Neural progenitor cell (in vitro differentiated cells): ENCODE results near the gene PGBD5. TPM values are rescaled to one million over a fixed set of nuclear protein-coding genes. Genes with fewer than 3 reads are reported as not detected.
A peak's percentile ranks its signal among the peaks of the same experiment; 100 is the strongest.

ENCODE experiments used
- DNase-seq: peaks from one replicate; pipeline ENCODE4 v3.0.0-alpha.2; 2016; ENCODE audit warnings: low spot score
- H2AFZ ChIP-seq: fragments of 200-600 bp; sonication (generic); replicated peaks from 2 replicates; pipeline ENCODE4 v1.6.1; 2016; ENCODE audit warnings: antibody characterized with exemption
- H3F3A ChIP-seq: fragments of 200-600 bp; sonication (generic); 2 replicates; pipeline ENCODE4 v1.6.1; 2016; ENCODE audit warnings: antibody characterized with exemption, low read depth
- H3K27ac ChIP-seq: fragments of 200-600 bp; sonication (generic); 2 replicates; pipeline ENCODE4 v1.5.1; 2016; ENCODE audit warnings: mild to moderate bottlenecking
- H3K27me3 ChIP-seq: fragments of 200-600 bp; sonication (generic); 2 replicates; pipeline ENCODE4 v1.6.1; 2016; ENCODE audit warnings: mild to moderate bottlenecking, moderate library complexity
- H3K36me3 ChIP-seq: fragments of 200-600 bp; sonication (generic); 2 replicates; pipeline ENCODE4 v1.5.1; 2016
- H3K4me1 ChIP-seq: fragments of 200-600 bp; sonication (generic); 2 replicates; pipeline ENCODE4 v1.6.1; 2016; ENCODE audit warnings: mixed run types
- H3K4me2 ChIP-seq: fragments of 200-600 bp; sonication (generic); 2 replicates; pipeline ENCODE4 v1.6.1; 2016
- H3K4me3 ChIP-seq: fragments of 200-600 bp; sonication (generic); 2 replicates; pipeline ENCODE4 v1.5.1; 2016
- H3K79me2 ChIP-seq: fragments of 200-600 bp; sonication (generic); 2 replicates; pipeline ENCODE4 v1.6.1; 2016; ENCODE audit warnings: low read depth
- H3K9ac ChIP-seq: fragments of 200-600 bp; sonication (generic); 2 replicates; pipeline ENCODE4 v1.6.1; 2016
- H3K9me3 ChIP-seq: fragments of 200-600 bp; sonication (generic); 2 replicates; pipeline ENCODE4 v1.5.1; 2016; ENCODE audit warnings: low read depth
- H4K20me1 ChIP-seq: fragments of 200-600 bp; sonication (generic); 2 replicates; pipeline ENCODE4 v1.6.1; 2016; ENCODE audit warnings: low read depth
- H3K27ac Mint-ChIP-seq: 3 replicates; pipeline ENCODE4 v1.8.0; 2021; ENCODE audit warnings: mixed read lengths
- H3K27me3 Mint-ChIP-seq: 2 replicates; pipeline ENCODE4 v1.8.0; 2022; ENCODE audit warnings: low read depth, mild to moderate bottlenecking, inconsistent platforms, moderate library complexity, mixed read lengths; ENCODE audit not compliant: insufficient read depth
- H3K36me3 Mint-ChIP-seq: 3 replicates; pipeline ENCODE4 v1.8.0; 2021; ENCODE audit warnings: mixed read lengths
- H3K4me1 Mint-ChIP-seq: 3 replicates; pipeline ENCODE4 v1.8.0; 2021; ENCODE audit warnings: mixed read lengths
- H3K4me3 Mint-ChIP-seq: 3 replicates; pipeline ENCODE4 v1.8.0; 2021; ENCODE audit warnings: mild to moderate bottlenecking, moderate library complexity, mixed read lengths
- H3K9me3 Mint-ChIP-seq: 3 replicates; pipeline ENCODE4 v1.8.0; 2020; ENCODE audit warnings: mixed read lengths
- CTCF ChIP-seq: fragments of 200-600 bp; sonication (generic); IDR thresholded peaks from 2 replicates; pipeline ENCODE4 v1.5.1; 2017; ENCODE audit warnings: antibody characterized with exemption, mild to moderate bottlenecking
- EZH2 ChIP-seq: fragments of 200-600 bp; sonication (generic); IDR thresholded peaks from 2 replicates; pipeline ENCODE4 v1.6.1; 2017; ENCODE audit warnings: antibody characterized with exemption, mild to moderate bottlenecking, moderate library complexity
- EZH2phosphoT487 ChIP-seq: fragments of 200-600 bp; sonication (generic); IDR thresholded peaks from 2 replicates; pipeline ENCODE4 v1.6.1; 2017; ENCODE audit warnings: antibody characterized with exemption
- total RNA-seq: library from RNA; depleted of rRNA; stranded (reverse); fragments of >200 nt; gene quantifications from 2 replicates; pipeline ENCODE4 v1.2.3, GENCODE V29; 2015; ENCODE audit warnings: low replicate concordance

PGBD5 gene
- total RNA-seq, 1 donor from 2014 or later: 1.2 TPM

GRCh38 chr1:230306169-230306568 is 120.0 kb downstream of the PGBD5 start:
- DNase-seq: no peak
- no peak overlapping the region for H3K27ac ChIP-seq
- no peak overlapping the region for H2AFZ ChIP-seq
- no peaks in the 10 kb centered on the region for H3K79me2 ChIP-seq
- Mint-ChIP-seq H3K27me3 (peaks cover 14% of the 10 kb centered on the region), H3K4me1 (peaks cover 11% of the 10 kb centered on the region), H3K4me3 (no peak overlapping the region), H3K36me3 (no peaks in the 10 kb centered on the region), H3K27ac (no peak overlapping the region), H3K9me3 (no peaks in the 10 kb centered on the region)
- no peak overlapping the region for H3K4me2 ChIP-seq
- H3K27me3 ChIP-seq: no peaks in the 10 kb centered on the region
- no peaks in the 10 kb centered on the region for H4K20me1 ChIP-seq
- H3K4me3 ChIP-seq: no peak overlapping the region
- no peaks in the 10 kb centered on the region for H3K36me3 ChIP-seq
- peaks cover 4% of the 10 kb centered on the region for H3F3A ChIP-seq
- peaks cover 3% of the 10 kb centered on the region for H3K4me1 ChIP-seq
- H3K9ac ChIP-seq: no peak overlapping the region
- no peaks in the 10 kb centered on the region for H3K9me3 ChIP-seq
- TF ChIP-seq CTCF: no peak
- TF ChIP-seq EZH2: no peak
- no peak for TF ChIP-seq EZH2phosphoT487

- Mint-ChIP-seq H3K9me3 (peaks cover 2% of the 10 kb centered on the region), H3K27me3 (peaks cover 14% of the 10 kb centered on the region), H3K27ac (no peak overlapping the region), H3K4me3 (no peak overlapping the region), H3K4me1 (peaks cover 15% of the 10 kb centered on the region), H3K36me3 (no peaks in the 10 kb centered on the region)
- H3K36me3 ChIP-seq: no peaks in the 10 kb centered on the region
- DNase-seq: no peak
- no peak for TF ChIP-seq EZH2
- TF ChIP-seq EZH2phosphoT487: no peak
- TF ChIP-seq CTCF: no peak
- H3K4me3 ChIP-seq: no peak overlapping the region
- H3K9me3 ChIP-seq: no peaks in the 10 kb centered on the region
- H3K9ac ChIP-seq: no peak overlapping the region
- peaks cover 3% of the 10 kb centered on the region for H3K4me1 ChIP-seq
- no peak overlapping the region for H3K4me2 ChIP-seq
- no peaks in the 10 kb centered on the region for H4K20me1 ChIP-seq
- H3K27me3 ChIP-seq: no peaks in the 10 kb centered on the region
- no peak overlapping the region for H2AFZ ChIP-seq
- peaks cover 4% of the 10 kb centered on the region for H3F3A ChIP-seq
- no peak overlapping the region for H3K27ac ChIP-seq
- no peaks in the 10 kb centered on the region for H3K79me2 ChIP-seq
These were observed 122.3 kb downstream of the PGBD5 start for GRCh38 chr1:230303822-230304221.

GRCh38 chr1:230303069-230303468 is 123.1 kb downstream of the PGBD5 start:
- H3K36me3 ChIP-seq: no peaks in the 10 kb centered on the region
- Mint-ChIP-seq H3K27me3 (peaks cover 10% of the 10 kb centered on the region), H3K36me3 (no peaks in the 10 kb centered on the region), H3K27ac (no peak overlapping the region), H3K9me3 (peaks cover 2% of the 10 kb centered on the region), H3K4me3 (no peak overlapping the region), H3K4me1 (peaks cover 15% of the 10 kb centered on the region)
- H4K20me1 ChIP-seq: no peaks in the 10 kb centered on the region
- no peak overlapping the region for H3K9ac ChIP-seq
- H3K4me3 ChIP-seq: no peak overlapping the region
- no peaks in the 10 kb centered on the region for H3K79me2 ChIP-seq
- peaks cover 4% of the 10 kb centered on the region for H3F3A ChIP-seq
- H3K27ac ChIP-seq: no peak overlapping the region
- H3K4me1 ChIP-seq: peaks cover 3% of the 10 kb centered on the region
- no peak overlapping the region for H2AFZ ChIP-seq
- H3K4me2 ChIP-seq: no peak overlapping the region
- no peak for DNase-seq
- H3K9me3 ChIP-seq: no peaks in the 10 kb centered on the region
- TF ChIP-seq EZH2 (no peak), CTCF (peak; percentile 12)
- H3K27me3 ChIP-seq: no peaks in the 10 kb centered on the region

GRCh38 chr1:230301822-230302221 is 124.3 kb downstream of the PGBD5 start:
- H3K9ac ChIP-seq: no peak overlapping the region
- no peak for TF ChIP-seq EZH2
- H3K9me3 Mint-ChIP-seq: peaks cover 7% of the 10 kb centered on the region
- H3K4me1 ChIP-seq: no peaks in the 10 kb centered on the region
- H3K9me3 ChIP-seq: no peaks in the 10 kb centered on the region
- H3K36me3 ChIP-seq: no peaks in the 10 kb centered on the region
- H3K4me1 Mint-ChIP-seq: peaks cover 12% of the 10 kb centered on the region
- H3K36me3 Mint-ChIP-seq: no peaks in the 10 kb centered on the region
- no peaks in the 10 kb centered on the region for H4K20me1 ChIP-seq
- H3K79me2 ChIP-seq: no peaks in the 10 kb centered on the region
- H3K4me3 ChIP-seq: no peak overlapping the region
- no peak overlapping the region for H3K4me2 ChIP-seq
- no peak overlapping the region for H3K27ac ChIP-seq
- H3K4me3 Mint-ChIP-seq: no peak overlapping the region
- H3K27me3 Mint-ChIP-seq: peaks cover 8% of the 10 kb centered on the region
- no peak overlapping the region for H2AFZ ChIP-seq
- DNase-seq: no peak
- peaks cover under 1% of the 10 kb centered on the region for H3F3A ChIP-seq
- no peak overlapping the region for H3K27ac Mint-ChIP-seq
- H3K27me3 ChIP-seq: no peaks in the 10 kb centered on the region
